GM15510 (cell line): ENCODE measurements around the gene IFT27.

Experiments
- POLR2A ChIP-seq: IDR thresholded peaks from 3 replicates; pipeline ENCODE4 v1.6.1; 2011; ENCODE audit warnings: borderline replicate concordance; ENCODE audit not compliant: insufficient read length; ENCODE audit errors: extremely low read depth

IFT27 gene

DNA sequence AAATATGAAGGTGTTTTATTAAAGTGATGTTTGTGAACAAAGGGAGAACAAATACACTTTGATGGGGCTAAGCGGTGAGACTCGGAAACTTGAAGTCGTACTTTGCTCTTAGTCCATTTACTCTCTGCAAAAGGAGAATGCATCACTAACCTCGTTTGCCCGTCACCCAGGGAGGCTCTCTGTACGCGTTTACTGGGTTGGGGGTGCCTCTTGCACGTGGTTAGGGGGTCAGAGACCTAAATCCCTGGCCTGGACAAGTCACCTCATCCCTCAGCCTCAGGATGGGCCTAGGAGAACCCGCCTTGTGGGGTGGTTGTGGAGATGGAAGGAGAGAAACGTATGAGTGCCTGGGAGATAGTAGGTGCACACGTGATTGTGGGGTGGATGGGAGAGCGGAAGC lies 803 bp upstream of the IFT27 start:
- no peak for TF ChIP-seq POLR2A

DNA sequence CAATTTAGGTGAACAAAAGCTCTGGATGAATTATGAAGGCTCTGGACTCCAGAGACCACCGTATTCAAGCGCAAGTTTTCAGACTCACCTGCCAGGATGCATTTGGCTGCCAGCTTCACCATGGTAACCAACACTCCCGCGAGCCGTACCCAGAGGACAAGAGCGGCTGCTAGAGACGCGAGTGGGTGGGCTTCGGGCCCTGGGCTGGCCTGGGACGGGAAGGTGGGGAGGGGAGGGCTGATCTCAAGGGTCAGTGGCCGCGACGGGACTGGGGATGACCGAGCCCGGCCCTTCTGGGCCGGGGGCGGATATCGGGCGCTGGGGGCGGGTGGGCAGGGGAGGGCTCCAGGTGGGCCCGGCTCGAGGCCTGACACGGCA lies 344 bp downstream of the IFT27 start:
- no peak for TF ChIP-seq POLR2A

DNA sequence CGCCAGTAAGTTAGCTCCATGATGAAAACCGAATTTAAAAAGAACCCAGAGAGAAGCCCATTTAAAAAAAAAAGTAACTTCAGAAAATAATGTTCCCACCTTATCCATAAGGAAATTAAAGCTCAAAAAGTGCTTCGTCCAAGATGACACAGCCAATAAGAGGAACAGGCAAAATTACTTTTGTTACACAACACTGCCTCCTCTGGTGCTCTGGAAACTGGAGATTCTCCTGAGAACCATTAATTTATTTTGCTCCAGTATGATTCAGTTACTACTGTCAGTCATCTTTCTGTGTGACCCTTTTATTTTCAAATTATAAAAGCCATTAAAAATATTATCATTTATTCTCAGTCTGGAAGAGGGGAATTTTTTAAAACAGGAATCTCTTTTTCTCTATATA lies 2.0 kb downstream of the IFT27 start:
- TF ChIP-seq POLR2A, result no peak

DNA sequence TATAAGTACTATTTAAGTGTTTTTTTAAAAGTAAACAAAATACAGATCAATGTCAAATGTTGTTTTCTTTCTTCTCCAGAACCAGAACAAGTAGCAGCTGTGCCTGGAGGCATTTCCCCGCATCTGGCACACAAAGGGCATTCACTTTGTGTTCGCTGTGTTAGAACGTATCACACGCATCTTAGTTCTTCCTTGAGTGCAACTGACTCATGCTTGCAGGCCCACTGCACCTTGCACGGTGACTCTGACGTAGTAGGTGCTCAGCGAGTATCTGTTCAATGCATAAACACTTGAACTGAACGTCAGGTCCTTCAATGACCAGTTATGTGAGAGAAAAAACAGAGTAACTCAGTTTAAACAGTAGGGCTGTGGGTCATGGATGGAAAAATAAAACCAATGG lies 3.5 kb downstream of the IFT27 start:
- no peak for TF ChIP-seq POLR2A

DNA sequence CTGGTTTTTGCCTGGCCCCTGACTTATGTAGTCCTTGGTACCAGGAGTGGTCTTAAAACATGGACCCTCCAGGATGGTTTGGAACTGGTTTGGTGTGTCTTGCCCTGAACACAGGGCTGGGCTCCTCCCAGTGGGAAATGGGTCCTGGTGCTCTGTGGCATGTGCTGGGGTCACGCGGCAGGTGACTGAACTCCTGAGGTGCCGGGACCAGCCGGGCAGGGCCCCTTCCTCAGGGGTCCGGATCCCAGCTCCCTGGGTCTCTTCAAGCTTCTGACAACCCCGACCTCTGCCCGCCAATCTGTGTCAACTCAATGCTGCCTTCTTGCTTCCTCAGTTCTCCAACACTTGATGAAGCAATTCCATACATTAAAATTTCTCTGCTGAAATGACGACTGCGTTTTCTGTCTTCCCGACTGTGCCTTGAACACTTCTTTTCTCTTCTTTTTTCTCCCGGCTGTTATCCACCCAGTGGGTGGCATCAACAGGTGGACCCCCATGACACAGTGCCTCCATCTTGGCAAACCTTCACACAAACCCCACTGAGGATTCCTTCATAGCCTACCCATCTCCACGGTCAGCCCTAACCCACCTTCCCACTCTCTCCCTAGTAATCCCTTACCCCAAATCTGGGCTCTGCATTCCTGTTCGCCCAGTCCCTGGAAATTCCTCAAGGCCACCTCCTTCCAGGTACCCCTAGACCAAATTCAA lies 4.4 kb downstream of the IFT27 start:
- TF ChIP-seq POLR2A, result no peak

DNA sequence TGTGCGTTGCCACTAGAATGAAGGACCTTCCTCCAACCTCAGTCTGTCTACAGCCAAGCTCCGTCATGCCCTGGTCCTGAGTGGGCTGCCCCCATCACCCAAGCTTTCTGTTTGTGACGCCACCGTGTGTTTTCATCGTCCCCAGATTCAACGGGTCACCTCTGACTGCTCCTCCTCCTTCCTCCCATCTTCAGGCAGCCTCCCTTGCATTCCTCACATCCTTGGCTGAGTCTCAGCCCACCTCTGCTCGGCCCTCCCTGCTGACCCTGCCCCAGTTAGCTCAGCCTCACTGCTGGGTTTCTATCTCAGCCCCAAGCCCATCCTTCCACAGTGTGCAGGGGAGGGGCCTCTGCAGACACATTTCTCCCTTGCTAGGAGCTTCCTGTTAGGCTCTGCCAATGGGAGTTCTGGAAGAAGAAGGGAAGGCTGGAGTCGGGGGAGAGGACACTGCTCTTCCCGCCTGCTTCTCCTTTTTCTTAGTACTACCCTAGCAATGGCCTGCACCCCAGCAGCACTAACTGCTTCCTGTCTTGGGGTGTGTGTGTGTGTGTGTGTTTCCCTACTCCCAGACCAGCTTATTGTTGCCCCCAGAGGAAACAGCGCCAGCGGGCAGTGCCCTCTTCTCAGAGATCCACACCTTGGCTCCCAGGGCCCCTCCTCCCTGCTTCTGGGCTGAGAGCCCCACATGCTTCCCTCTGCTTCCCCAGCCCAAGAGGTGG lies 5.2 kb downstream of the IFT27 start:
- no peak for TF ChIP-seq POLR2A

DNA sequence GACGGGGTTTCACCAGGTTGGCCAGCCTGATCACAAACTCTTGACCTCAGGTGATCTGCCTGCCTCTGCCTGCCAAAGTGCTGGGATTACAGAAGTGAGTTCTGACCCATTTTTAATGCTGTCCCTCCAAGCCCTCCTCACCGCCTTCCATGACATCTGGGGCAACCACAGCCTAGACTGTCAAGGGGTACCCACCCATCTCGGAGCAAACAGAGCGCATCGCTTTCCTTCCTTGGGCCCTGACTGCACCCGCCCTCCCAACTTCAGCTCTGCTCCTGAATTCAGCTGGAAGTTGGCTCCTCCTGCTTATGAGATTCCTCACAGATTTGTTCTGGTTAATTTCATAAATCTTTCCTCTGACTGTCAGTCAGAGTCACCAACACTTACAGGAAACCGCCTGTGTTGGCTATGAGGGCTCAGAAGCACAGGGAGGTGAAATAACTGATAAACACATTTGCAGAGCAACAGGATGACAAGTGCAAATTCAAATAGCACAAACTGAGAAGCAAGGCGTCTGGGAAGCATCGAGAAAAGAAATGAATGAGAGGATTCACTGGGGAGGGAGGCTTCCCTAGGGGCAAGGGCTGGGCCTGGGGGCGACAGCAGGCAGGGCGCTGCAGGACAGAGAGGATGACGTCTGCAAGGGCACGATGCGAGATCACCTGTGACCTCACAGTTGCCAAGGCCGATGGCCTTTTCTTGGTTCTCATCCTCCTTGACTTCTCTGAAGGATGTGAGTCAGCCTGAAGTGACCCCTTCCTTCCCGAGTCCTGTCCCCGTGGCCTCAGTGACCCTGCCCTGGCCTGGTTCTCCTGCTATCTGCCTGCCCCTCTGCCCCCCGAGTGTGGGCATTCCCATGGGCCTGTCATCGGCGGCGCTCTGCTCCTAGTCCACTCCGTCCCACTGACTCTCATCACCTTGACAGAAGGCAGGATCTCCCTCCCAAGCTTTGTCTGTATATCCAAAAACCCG lies 6.1 kb downstream of the IFT27 start:
- no peak for TF ChIP-seq POLR2A

DNA sequence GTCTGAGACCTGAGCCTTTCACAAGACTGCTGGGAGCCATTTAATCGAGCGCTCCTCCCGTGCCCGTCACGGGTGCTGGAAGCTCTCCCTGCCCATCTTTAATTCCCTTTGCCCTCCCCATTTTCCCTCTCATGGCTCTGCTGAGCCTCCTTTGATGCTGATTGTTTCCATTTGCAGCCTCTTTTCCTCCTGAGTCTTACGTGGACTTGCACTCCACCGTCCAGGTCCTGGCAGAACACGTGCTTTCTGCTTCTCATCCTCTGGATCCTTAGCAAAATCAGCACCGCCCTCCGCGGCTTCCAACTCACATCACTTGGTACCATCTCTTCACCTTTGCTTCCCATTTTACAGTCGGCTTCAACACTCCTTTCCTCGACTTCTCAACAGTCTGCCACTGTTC lies 7.3 kb downstream of the IFT27 start:
- no peak for TF ChIP-seq POLR2A

DNA sequence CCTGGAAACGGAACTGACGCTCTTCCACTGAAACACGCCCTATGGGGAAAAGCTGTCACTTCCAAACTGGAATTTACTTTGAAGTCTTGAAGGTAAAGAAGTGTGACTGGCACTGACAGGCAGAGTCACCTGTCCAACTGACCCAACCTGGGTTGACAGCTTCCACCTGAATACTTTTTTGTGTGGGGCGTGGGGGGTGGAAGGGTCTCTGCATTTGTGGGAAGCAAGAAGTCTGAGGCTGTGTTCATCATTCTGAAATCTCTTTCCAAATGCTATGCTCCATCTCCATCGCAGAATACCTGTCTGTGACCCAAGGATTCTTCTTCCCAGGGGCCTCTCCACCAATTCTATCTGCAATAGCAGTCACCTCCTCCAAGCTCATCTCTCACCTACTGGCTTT lies 7.8 kb downstream of the IFT27 start:
- TF ChIP-seq POLR2A, result no peak

DNA sequence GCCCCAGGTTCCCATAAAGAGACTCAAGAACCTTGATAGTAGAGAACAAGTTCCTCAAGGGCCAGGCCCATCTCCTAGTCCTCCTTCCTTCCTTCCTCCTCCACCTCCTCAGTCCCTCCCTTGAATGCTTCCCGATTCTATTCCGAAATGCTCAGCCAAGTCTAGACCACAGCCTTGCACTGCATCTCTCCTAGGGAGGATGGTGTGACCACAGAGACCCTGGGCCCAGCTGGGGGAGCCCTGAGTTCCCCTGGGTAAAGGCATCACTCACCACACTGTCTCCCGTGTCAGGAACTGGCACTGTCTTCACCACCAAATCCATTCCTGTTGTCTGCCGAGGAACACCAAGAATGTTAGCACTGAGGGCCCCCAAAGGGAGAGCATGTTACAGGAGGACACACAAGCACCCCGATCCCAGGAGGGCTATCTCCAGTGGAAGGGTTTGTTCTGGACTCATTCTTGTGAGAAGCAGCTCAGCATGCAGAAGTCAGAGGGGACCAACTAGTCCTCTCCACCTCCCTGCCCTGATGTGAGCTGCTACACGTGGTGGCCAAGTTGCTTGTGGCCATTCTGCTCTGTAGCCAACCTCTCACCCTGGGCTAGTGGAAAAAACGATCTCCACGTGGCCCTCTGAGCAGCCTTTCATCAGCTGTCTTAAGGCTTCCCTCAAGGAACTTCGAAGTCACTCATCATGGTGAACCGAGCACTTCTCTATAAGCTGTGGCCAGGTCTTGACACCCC lies 8.7 kb downstream of the IFT27 start:
- no peak for TF ChIP-seq POLR2A

DNA sequence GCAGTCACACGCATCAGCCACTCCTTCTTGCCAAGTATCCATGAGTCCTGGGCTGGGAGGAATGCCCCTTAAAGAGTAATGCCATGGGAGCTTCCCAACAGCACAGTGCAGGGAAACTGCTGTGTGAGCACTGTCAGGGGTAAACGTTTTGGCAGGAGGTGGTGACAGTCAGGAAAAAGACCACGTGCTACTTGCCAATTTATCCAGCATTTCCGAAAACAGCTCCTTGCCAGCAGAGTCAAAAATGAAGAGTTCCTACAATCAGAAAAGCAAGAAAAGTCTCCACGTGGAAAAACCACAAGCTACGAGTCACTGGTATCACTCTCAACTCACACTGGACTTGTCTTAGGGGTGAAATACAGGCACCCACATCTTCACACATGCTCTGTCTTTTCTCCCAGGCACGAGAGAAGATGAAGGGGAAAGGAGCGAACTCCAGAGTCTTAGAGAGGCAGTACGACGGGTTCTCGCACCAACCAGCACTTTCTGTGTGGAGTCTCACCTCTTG lies 9.9 kb downstream of the IFT27 start:
- no peak for TF ChIP-seq POLR2A

DNA sequence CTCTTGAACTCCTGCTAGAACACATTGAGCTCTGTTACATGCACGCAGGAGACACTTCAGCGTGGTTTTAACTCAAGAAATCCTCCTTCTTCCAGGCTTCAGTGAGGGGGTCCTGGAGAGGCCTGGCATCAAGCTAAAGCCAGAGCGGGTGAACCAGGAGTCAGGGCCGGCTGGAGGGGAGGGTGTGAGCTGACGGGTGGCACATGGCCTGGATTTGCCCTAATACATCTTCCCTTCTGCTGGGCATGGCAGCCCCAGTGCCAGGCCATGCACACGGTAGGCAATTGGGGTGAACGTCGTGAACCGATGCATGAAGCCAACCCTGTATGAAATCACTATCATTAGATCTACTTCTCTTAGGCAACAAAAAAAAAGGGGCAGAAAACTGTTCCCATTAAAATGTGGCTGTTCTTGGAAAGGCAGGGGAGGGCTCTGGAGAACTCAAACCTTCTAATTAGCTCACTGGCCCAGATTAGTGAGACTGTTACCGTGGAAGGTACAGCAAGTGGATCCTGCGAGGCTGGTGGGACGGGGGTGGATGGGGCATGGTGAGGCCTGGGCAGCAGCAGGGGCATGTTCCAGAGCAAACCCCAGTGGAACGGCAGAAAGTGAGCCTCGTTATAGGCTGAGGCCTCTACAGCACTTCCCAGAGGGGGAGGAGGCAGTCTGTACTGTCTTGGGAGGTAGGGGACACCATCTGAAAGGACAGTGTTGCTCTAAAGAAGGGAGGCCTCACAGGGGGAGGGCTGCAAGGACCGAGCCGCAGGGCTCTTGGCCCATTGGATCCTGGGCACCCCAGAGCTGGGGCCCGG lies 10.6 kb downstream of the IFT27 start:
- TF ChIP-seq POLR2A, result no peak

DNA sequence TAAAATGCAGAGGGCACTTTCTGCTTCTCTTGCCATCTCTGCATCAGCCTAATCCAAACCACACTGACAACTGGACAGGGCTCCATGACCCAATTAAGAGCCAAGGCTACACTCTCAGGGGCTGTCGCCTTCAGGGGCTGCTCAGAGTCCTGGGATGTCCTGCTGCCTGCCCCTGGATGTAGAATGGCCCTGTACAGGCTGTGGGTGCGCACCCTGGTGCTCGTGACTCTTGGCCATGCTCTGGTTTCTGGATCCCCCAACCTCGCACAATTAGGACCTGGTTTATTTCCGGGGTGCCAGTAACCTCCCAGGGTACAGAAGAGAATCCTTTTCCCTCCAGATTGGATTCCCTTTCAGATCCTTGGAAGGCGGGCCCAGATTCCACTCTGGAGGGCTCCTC lies 11.3 kb downstream of the IFT27 start:
- TF ChIP-seq POLR2A, result no peak

DNA sequence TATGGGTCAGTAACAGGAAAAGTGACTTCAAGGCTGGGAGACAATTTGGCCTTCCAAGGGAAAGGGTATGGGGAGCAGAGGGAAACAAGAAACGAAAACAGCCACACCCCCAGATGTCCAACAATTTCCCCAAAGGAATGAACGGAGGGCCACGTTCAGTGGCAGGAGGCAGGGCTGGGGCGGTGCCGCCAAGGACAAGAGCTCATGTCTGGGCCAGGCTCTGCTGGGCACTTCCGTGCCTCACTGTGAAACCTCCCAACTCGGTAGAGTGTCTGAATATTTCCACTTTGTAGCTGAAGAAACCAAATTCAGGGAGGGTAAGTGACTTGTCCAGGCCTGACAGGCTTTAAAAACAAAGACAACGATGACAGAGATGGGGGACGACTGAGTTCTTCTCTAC lies 11.9 kb downstream of the IFT27 start:
- no peak for TF ChIP-seq POLR2A
